A549 treated with ZK216348 at 1 μM for 4 hours (cell line): ENCODE measurements around the gene CFC1B. TPM values are rescaled to one million over a fixed set of nuclear protein-coding genes. Genes with fewer than 3 reads are reported as not detected.

Experiments
- total RNA-seq: library from RNA; stranded (reverse); fragments of 200-300 nt; extraction: Qiagen RNA extraction; gene quantifications from 5 replicates; pipeline ENCODE4 v1.2.3, GENCODE V29; 2022; ENCODE audit warnings: low read depth

The CFC1B gene
- total RNA-seq, result not detected in 5 replicates

DNA sequence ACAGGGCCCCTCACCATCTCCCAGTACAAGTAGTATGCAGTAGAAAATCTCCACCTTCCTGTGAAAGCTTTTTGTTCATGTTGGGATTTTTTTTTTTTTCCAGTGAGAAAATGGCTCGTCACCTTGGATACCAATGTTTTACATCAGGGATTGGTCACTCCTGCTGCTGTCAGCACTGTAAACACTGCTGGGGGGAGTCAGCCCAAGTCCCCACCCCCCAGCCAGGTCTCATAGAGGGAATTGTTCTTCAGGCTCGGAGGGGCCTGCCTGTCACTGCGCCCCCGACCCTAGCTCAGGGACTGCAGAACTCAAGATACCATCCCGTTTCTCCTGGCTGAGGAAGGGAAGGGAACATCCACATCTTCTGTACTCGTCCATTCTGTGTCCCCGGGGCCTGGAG lies at the start of gene CFC1B:
CFC1B (plus strand) TSS at position 231 of the 400 bp plus-strand sequence. CDS start 263 bp downstream, outside the sequence.

DNA sequence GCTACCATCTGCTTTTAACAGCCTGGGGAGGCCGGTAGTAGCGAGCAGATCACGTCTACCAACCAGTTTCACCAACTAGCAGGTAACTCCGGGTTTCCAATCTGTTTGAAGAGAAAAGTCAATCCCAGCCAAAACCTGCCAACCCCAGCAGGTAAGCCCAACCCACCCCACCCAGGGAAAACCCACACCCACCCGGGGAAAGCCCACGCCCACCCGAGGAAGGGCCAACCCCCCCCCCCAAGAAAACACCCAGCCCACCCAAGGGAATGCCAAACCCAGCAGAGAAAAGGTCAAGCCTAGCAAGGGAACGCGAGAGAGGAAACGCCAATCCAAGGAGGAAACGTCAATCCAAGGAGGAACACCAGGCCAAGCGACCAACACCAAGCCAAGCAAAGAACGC lies 11.8 kb upstream of the CFC1B start, which contains the start of gene POTEI:
POTEI (minus strand) TSS at position 101 of the 400 bp plus-strand sequence; CDS start at position 8, 93 bp downstream.

Other genes with a start within 250 kb of the CFC1B start
- gene IMP4, start 178.3 kb upstream of the CFC1B start, total RNA-seq, result 113 to 171 TPM (median 156 TPM) in 5 replicates
- gene PTPN18, start 165.2 kb upstream of the CFC1B start, total RNA-seq, result 26.8 to 33.1 TPM (median 30.8 TPM) in 5 replicates
- not detected in 5 replicates for gene POTEI, start 11.9 kb upstream of the CFC1B start, total RNA-seq
- not detected in 5 replicates for gene CFC1, start 78.4 kb downstream of the CFC1B start, total RNA-seq
- gene POTEJ, start 90.2 kb downstream of the CFC1B start, total RNA-seq, result not detected in 5 replicates
- not detected in 5 replicates for gene GPR148, start 207.8 kb downstream of the CFC1B start, total RNA-seq
- not detected in 5 replicates for gene AMER3, start 234.3 kb downstream of the CFC1B start, total RNA-seq